ENCODE data around the gene RFTN2. TPM values are rescaled to one million over a fixed set of nuclear protein-coding genes. Genes with fewer than 3 reads are reported as not detected.
A peak's percentile ranks its signal among the peaks of the same experiment; 100 is the strongest.

Gene RFTN2
- total and polyA plus RNA-seq, 10 donors, result 0.52 to 13.3 (median 2.9) TPM

DNA sequence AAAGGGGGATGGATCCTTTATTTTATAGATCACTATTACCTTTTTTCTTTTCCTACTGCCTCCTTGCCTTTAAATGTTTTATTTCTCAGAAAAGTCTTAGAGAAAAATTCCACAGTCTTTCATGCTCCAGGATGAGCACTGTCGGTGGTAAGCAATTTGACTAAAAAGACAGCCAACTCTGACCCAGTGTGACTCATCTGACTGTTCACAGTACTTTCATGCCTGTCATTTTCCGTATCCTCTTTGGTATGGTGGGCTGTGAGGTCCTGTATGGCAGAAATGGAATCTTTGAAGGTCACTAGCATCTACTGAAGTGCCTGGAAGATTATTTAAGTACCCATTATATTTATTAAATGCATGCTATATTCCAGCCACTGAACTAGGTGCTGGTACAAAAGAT, 2.1 kb upstream of the RFTN2 start:
- no peak for TF ChIP-seq POLR2AphosphoS5 (IDR thresholded peaks at IDR 0.05)
- TF ChIP-seq POLR2A (IDR thresholded peaks at IDR 0.05), result no peak
- TF ChIP-seq, protein P1, sequence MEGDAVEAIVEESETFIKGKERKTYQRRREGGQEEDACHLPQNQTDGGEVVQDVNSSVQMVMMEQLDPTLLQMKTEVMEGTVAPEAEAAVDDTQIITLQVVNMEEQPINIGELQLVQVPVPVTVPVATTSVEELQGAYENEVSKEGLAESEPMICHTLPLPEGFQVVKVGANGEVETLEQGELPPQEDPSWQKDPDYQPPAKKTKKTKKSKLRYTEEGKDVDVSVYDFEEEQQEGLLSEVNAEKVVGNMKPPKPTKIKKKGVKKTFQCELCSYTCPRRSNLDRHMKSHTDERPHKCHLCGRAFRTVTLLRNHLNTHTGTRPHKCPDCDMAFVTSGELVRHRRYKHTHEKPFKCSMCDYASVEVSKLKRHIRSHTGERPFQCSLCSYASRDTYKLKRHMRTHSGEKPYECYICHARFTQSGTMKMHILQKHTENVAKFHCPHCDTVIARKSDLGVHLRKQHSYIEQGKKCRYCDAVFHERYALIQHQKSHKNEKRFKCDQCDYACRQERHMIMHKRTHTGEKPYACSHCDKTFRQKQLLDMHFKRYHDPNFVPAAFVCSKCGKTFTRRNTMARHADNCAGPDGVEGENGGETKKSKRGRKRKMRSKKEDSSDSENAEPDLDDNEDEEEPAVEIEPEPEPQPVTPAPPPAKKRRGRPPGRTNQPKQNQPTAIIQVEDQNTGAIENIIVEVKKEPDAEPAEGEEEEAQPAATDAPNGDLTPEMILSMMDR (IDR thresholded peaks at IDR 0.05 in 8 of 11, conservative IDR thresholded peaks at IDR 0.05 in 3 of 11), result no peak
- H3K9me3 ChIP-seq, result no peaks in the 10 kb centered on the region
- no peak overlapping the region for H3K27ac ChIP-seq
- no peaks in the 10 kb centered on the region for H3K36me3 ChIP-seq
- 48 to 74% (median 72%) methylated on average over 2 of the region's 2 CpGs for WGBS, 5 donors
- H3K4me3 ChIP-seq, result no peak overlapping the region
- DNase-seq, result no peak
- intact Hi-C loops (cut with DNase I; ENCODE audit: low total_unique reads), result no loop called here
- H3K4me1 ChIP-seq, result no peaks in the 10 kb centered on the region
- H3K27me3 ChIP-seq (replicated peaks in 1 of 7), result peaks cover 0 to 15% (median 0%) of the 10 kb centered on the region in 7 donors

DNA sequence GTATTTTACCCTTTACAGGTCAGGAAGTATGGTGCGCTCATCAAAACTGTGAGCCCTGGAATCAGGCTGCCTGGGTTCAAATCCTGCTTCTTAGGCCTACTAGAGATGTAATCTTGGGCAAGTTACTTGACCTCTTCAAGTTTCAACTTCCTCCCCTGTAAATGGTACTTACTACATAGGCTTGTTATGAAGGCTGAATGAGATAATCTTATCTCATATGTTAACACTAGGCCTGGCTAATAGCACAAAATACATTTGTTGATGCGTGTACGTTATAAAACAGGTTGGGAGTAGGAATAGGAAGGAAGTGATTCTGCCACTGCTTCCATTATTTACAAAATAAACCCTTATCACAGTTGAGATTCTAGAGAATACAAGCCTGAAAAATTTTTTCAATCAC, 1.7 kb upstream of the RFTN2 start:
- Histone ChIP-seq H3K9me3 (no peaks in the 10 kb centered on the region), H3K27ac (no peak overlapping the region), H3K4me1 (no peaks in the 10 kb centered on the region), H3K4me3 (no peak overlapping the region), H3K27me3 (replicated peaks in 1 of 7) (peaks cover 0 to 15% (median 0%) of the 10 kb centered on the region in 7 donors), H3K36me3 (no peaks in the 10 kb centered on the region)
- WGBS, 5 donors, result 75 to 88% (median 83%) methylated on average over 3 of the region's 3 CpGs
- DNase-seq, result no peak
- TF ChIP-seq POLR2AphosphoS5 (IDR thresholded peaks at IDR 0.05) (no peak), POLR2A (IDR thresholded peaks at IDR 0.05) (no peak)
- TF ChIP-seq, protein P1 (IDR thresholded peaks at IDR 0.05 in 8 of 11, conservative IDR thresholded peaks at IDR 0.05 in 3 of 11), result no peak
- intact Hi-C loops (cut with DNase I; ENCODE audit: low total_unique reads), result no loop called here

DNA sequence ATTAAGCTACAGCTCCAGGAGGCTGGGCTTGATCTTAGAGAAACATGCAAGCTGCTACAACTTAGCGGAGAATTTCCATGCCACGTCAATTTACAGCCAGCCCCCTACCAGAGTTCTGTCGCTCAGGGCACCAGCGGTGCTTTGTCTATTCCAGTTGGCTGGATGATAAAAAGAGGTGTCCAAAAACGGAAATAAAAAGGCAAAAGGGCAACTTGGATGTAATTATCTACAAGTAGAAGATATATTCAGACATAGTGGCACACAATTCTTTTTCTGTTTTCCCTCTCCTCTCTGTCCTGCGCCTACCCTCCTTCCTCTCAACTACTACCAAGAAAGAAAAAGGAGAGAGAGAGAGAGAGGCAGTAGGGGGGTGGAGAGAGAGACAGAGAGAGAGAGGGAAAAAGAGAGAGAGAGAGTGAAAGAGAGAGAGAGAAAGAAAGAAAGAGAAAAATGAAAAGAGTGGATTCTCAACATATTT, 363 bp upstream of the RFTN2 start:
- no peaks in the 10 kb centered on the region for H3K4me1 ChIP-seq
- no peaks in the 10 kb centered on the region for H3K36me3 ChIP-seq
- intact Hi-C loops (cut with DNase I; ENCODE audit: low total_unique reads), result no loop called here
- H3K4me3 ChIP-seq, result peak overlapping the region in 4 of 8 donors; percentile 1 to 48 (median 20)
- peaks cover 0 to 15% (median 0%) of the 10 kb centered on the region in 7 donors for H3K27me3 ChIP-seq (replicated peaks in 1 of 7)
- H3K27ac ChIP-seq, result peak overlapping the region in 7 of 8 donors; percentile 16 to 56 (median 41)
- no peaks in the 10 kb centered on the region for H3K9me3 ChIP-seq
- DNase-seq, result no peak
- TF ChIP-seq, protein P1 (IDR thresholded peaks at IDR 0.05 in 8 of 11, conservative IDR thresholded peaks at IDR 0.05 in 3 of 11), result no peak
- no peak for TF ChIP-seq POLR2A (IDR thresholded peaks at IDR 0.05)
- TF ChIP-seq POLR2AphosphoS5 (IDR thresholded peaks at IDR 0.05), result no peak
- WGBS, 5 donors, result 53 to 67% (median 57%) methylated on average over 6 of the region's 6 CpGs

DNA sequence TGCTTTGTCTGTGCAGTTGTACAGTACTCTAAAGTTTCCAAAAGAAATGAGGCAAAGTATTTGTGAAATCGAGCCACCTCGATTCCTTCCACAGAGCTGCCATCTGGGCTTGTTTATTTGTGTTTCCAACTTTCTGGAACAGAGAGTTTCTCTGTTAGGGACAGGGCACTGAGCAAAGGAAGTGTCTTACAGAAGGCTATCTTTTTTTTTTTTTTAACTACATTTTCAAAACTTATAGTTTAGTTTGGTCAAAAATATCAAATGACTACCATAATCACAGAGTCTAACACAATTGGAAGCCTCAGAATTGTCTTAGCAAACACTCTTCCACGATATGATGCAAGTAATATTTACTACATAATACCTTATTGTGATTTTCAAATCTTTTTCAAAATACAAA, 796 bp downstream of the RFTN2 start:
- Histone ChIP-seq H3K27ac (peak overlapping the region in 2 of 8 donors; percentile 41 to 49), H3K27me3 (replicated peaks in 1 of 7) (peaks cover 0 to 15% (median 0%) of the 10 kb centered on the region in 7 donors), H3K9me3 (no peaks in the 10 kb centered on the region), H3K36me3 (no peaks in the 10 kb centered on the region), H3K4me1 (no peaks in the 10 kb centered on the region), H3K4me3 (peak overlapping the region in 4 of 8 donors; percentile 1 to 48 (median 21))
- intact Hi-C loops (cut with DNase I; ENCODE audit: low total_unique reads), result no loop called here
- DNase-seq, result no peak
- 45 to 68% (median 59%) methylated on average over 3 of the region's 3 CpGs for WGBS, 5 donors
- TF ChIP-seq, protein P1 (IDR thresholded peaks at IDR 0.05 in 8 of 11, conservative IDR thresholded peaks at IDR 0.05 in 3 of 11), result no peak
- TF ChIP-seq POLR2AphosphoS5 (IDR thresholded peaks at IDR 0.05), result no peak
